NCI-H1694 treated with DMSO at 0.1 percent for 48 hours (cell line): ENCODE data around the gene PARL.
A peak's percentile ranks its signal among the peaks of the same experiment; 100 is the strongest.

Source experiments
- DNase-seq: peaks from one replicate; lab custom pipeline; 2025; lab: John Stamatoyannopoulos, UW

Gene PARL

DNA sequence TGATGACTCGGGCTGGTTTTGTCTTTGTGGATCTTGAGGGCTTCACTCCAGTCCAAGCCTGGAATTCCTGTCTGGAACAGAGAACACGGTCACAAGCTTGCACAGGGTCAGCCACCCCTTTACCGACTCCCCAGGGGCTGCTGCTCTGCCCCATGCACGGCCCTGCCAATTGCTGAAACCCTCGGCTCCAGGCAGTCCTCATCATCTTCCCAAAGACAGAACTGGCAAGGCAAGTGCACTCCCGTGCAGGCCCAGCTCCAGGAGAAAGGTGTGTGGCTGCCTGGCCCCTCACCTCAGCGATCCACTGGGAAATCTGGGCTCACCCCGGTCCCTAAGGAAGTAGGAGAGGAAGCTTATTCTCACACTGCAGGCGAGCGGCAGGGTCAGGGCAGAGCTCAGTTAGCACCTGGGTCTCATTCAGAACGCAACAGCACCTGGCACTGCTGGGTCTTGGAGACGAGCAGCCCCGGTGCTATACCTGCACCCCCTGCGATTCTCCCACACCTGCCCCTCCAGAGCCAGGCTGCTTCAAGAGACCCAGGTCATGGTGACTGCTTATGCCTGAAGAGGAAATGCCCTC, 66.5 kb downstream of the PARL start:
- no peak for DNase-seq

DNA sequence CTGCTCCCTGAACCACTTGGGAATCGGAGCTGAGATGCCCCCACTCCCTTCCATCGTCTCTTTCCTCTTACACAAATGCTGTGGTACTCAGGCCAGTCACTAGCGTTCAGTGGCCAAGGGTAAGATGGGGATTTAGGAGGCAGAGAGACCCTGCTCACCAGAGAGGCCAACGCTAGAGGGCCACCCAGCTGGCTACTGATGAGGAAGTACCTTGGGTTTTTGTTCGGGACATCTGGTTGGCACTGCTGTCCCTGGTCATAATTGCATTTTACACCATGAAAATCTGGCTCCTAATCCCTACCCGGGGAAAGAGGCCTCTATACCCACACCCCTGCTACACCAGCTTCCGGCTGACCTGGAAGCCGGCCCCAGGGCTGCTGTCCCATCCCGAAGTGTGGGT, 67.0 kb downstream of the PARL start:
- no peak for DNase-seq

DNA sequence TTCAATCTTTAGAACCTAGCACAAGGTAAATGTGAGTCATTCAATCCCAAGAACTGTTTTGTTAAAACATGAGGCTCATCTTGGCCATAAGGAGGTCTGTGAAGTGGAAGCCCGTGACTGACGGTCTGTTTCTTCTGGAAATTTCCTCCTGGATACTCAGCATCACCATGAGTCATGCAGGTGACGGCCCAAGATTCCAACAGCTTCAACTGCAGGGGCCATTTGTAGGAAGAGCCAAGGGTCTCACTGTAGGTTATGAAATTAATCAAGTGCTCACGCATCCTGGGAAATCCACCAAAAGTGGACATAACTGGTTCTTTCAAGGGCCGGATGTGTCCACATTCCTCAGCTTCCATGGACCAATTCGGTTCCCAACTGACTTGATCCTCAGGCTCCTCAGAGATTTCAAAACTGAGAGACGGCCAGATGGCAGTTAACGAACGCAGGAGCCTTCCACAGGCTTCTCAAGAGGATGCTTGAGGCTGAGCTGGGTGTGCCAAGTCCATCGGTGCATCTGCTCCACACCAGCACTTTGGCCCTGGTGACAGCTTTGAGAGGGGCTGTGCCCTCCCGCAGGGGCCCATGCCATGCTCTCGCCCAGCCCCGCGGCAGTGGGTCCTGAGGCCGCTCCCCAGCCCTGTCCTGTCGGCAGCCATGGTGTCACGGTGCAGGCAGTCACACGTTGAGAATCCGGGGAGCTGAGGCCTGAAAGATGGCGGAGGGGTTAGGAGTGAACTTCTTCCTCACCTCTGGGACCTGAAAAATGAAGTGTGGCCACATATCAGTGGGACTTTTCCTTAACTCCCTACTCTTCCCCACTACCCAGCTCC, 67.8 kb downstream of the PARL start:
- DNase-seq = no peak

GRCh38 chr3:183815951-183816475, 68.7 kb downstream of the PARL start:
- DNase-seq = no peak

- no peak for DNase-seq
Observed at GRCh38 chr3:183815563-183815940, 69.1 kb downstream of the PARL start.

- no peak for DNase-seq
Observed at GRCh38 chr3:183814240-183814639, 70.4 kb downstream of the PARL start.

- DNase-seq = peak; percentile 93
Observed at GRCh38 chr3:183812761-183813445, 71.8 kb downstream of the PARL start.

- DNase-seq = no peak
Observed at GRCh38 chr3:183811638-183812037, 73.0 kb downstream of the PARL start.

DNA sequence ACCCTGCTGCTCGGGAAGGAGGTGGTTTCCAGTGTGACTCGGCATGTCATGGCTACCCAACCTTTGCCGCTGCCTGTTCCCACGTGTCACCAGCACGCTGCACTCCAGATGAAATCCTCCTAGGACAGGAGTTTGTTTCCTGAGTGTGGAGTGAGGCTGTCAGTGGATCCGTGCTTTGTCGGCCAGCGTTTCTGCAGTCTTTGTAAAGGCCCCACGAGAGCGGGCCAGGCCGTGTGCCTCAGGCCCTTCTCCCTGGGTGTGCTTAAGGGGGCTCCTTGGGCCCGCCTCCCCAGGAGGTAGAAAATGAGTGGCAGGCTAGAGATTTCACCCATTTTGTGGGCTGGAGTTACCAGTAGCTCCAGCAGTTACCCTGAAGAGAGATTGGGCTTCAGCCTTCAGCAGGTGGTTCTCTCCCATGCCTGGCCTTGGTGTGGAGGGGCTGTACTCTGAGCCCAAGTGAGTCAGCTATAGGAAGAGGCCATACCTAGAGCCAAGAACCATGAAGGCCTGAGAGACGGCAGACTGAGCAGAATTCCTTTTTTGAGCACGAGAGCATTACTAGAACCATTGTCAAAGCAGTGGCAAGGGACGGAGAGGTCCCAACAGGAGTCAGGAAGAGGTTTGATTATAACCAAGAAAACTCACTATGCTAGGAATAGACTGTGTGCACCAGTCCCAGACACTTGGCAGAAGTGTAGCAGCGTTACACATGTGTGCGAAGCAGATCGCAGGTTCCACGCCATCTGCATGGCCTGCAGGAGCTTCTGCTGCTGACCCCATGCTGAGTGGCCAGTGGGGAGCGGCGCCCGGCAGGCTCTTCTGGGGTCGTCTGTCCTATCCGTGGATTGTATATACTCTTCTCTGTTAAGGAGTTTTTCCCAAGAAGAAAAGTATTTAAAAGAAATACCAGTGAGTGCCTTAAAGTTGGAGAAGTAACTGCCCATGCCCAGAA, 73.8 kb downstream of the PARL start:
- no peak for DNase-seq

DNA sequence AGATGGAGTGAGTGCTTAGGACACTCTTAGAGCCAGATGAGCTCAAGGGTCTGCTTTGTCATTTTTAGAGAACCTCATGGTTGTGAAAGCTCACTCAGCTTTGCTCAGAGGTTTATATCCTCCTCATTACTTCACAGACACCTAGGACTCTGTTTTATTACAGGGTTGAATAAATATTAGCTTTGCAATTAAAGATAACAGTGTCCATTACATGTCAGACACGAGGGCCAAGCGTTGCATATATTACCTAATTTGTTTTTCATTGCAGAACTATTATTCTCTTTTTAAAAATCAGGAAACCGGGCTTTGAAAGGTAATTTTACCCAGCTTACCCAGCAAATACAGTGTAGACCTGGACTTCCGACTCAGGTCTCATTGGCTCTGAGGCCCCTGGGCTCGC, 75.4 kb downstream of the PARL start:
- DNase-seq = no peak

DNA sequence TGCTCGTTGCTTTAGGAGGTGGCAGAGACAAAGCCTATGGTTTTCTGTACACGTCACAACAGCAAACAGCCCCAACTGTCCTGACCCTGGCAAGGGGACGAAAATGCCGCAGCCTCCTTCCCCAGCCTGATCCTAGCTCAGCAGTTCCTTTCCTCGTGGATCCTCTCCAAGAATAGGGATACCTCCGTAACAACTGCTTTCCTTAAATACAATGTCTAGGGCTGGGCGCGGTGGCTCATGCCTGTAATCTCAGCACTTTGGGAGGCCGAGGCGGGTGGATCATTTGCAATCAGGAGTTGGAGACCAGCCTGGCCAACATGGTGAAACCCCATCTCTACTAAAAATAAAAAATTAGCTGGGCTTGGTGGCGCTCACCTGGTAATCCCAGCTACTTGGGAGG, 76.3 kb downstream of the PARL start:
- no peak for DNase-seq

DNA sequence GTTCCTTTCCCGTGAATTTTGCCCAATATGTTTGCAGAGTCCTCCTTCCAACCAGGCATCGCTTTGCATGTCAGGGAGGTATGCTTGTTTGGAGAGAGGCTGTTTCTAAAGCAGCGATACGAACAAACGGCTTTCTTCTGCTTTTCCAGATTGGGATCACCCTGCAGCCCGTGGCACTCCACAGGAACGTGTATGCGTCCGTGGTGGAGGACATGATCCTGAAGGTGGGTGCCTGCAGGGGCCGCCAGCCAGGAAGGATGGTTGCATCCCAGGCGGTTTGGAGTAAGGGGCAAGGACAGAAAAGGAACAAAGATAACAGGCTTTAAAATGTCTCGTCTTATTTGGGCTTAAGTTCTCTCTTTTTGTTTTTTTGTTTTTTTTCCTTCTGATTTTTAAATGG, 76.8 kb downstream of the PARL start:
- no peak for DNase-seq

DNA sequence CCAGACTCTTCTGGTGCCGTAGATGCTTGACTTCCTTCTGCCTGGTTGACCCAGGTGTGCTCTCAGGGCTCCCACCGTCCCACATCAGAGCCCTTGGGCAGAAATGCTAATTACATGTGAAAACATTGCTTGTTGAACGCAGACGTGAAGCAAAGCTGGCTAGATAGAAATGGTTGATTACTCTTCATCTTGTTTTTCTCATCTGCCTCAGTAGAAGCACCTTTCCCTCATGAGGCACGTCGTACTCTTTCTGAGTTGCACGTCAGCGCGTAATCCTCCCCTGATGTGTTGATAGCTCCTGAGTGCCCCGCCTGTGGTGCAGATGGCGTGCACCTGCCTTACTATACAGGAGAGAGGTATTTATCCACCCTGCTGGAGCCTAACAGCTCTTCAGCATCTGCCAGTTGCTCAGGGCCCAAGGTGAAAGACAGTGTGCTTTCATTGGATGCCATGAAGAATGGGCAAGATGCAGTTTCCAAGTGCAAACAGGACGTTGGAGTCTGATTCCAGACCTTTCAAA, 77.4 kb downstream of the PARL start:
- peak; percentile 22 for DNase-seq

- no peak for DNase-seq
Observed at GRCh38 chr3:183802989-183803388, 81.7 kb downstream of the PARL start.

DNA sequence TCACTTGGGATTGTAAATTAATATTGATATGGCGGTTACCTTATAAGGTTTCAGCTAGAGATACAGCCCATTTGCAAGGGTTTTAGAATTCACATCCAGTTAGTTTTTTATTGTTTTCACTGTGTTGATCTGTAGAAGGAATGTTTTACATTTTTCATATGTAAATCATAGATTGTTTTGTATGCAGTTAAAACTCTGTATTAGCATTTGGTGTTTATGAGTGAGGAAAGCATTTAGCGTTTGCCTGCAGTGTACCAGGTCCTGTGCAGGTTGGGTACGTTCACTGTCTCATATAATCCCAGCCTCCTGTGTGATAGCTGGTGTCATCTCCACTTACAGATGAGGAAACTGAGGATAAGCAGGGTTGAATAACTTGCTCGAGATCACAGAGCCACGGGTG, 83.1 kb downstream of the PARL start:
- DNase-seq = no peak

DNA sequence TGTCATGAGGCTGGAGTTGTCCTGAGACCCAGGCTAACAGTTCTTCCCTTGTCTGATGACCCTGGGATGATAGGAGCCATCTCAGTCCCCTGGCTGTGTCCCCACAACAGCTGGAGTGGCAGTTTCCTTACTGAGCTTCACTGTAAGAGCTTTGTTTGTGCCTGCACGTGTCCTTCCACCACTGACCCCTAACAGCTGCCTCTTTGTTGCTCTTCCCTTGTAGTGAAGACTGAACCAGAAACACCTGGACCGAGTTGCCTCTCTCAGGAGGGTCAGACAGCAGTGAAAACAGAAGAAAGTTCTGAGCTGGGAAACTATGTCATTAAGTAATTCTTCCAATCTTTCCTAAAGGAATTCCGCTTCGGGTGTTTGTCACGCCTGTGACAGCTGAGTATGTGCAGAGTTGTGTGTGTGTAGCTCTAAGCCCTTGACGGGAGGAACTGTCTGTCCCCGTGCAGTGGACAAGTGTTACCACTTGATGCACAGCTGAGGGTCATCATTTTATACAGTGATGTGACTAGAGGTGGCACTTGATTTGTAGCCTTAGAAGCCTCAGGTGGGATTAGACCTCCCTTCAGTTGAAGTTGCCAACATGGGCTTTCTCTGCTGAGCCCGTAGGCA, 84.3 kb downstream of the PARL start:
- DNase-seq = no peak

DNA sequence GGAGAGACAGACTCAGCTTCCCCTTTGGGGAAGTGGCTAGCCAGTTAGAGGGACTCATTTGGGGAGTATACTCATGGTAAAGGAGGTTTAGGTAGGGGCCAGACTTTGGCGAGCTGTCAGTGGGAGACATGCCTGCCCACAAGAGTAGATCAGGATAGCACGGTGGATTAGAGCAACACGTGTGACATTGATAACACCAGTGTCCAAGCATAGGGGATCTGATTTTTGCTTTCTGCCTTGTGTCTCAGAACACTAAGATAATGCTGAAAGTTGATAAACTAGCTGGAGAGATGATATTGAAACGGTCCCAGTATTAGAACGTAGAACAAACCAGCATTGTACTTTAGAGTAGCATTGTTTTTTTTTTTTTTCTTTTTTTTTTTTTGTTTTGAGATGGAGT, 85.2 kb downstream of the PARL start:
- no peak for DNase-seq

GRCh38 chr3:183797996-183798395, 86.7 kb downstream of the PARL start:
- DNase-seq = no peak

- DNase-seq = no peak
Observed at GRCh38 chr3:183796372-183796771, 88.3 kb downstream of the PARL start.

- no peak for DNase-seq
Observed at GRCh38 chr3:183794452-183794851, 90.2 kb downstream of the PARL start.

DNA sequence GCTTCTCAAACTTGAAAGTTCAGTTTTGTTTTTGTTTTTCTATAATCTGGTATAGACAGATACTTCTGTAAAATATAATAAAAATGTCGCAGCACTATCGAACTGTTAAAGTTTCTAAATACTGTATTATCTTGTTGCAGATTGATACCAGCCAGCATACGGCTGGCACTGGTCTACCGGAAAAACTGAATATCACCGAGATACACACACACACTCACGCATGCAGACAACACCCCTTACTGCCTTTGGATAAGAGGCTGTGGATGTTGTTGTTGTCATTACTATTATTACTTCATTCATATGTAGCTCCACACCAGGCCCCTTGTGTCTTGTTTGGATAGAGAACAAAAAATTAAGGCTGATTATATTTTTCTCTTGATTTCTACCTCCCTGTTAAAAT, 91.7 kb downstream of the PARL start:
- no peak for DNase-seq
